C4-2B (cell line): ENCODE results near the gene FHOD3.
"Not testable (repeated sequence)": the region's sequence is repeated elsewhere in the genome, so short reads cannot be mapped to it uniquely, and the experiment has no call there.

ENCODE experiments used
- H3K27ac ChIP-seq: fragments of 450-650 bp; 2 replicates; pipeline ENCODE4 v1.5.1; 2017
- CTCF ChIP-seq: fragments of 450-650 bp; conservative IDR thresholded peaks from 2 replicates; pipeline ENCODE4 v1.5.1; 2017; ENCODE audit warnings: mild to moderate bottlenecking
- ZFX ChIP-seq: fragments of 450-650 bp; IDR thresholded peaks from 2 replicates; pipeline ENCODE4 v1.6.1; 2017

The FHOD3 gene

GRCh38 chr18:36714476-36714875, 417.0 kb downstream of the FHOD3 start:
- no peak overlapping the region for H3K27ac ChIP-seq
- no peak for TF ChIP-seq CTCF
- TF ChIP-seq ZFX, result no peak

GRCh38 chr18:36717422-36718110, 420.1 kb downstream of the FHOD3 start:
- no peak for TF ChIP-seq CTCF
- TF ChIP-seq ZFX, result no peak
- H3K27ac ChIP-seq, result no peak overlapping the region

GRCh38 chr18:36718705-36719328, 421.3 kb downstream of the FHOD3 start:
- TF ChIP-seq CTCF, result no peak
- no peak for TF ChIP-seq ZFX
- no peak overlapping the region for H3K27ac ChIP-seq

GRCh38 chr18:36719630-36720029, 422.1 kb downstream of the FHOD3 start:
- TF ChIP-seq CTCF, result no peak
- no peak overlapping the region for H3K27ac ChIP-seq

- H3K27ac ChIP-seq, result not testable (repeated sequence)
Observed at GRCh38 chr18:36721351-36721750, 423.8 kb downstream of the FHOD3 start.

GRCh38 chr18:36724169-36724568, 426.7 kb downstream of the FHOD3 start:
- TF ChIP-seq CTCF (no peak), ZFX (no peak)
- H3K27ac ChIP-seq, result no peak overlapping the region

GRCh38 chr18:36724591-36725001, 427.1 kb downstream of the FHOD3 start:
- no peak overlapping the region for H3K27ac ChIP-seq
- TF ChIP-seq CTCF, result no peak
- TF ChIP-seq ZFX, result no peak

- TF ChIP-seq CTCF (no peak), ZFX (no peak)
- H3K27ac ChIP-seq, result no peak overlapping the region
Observed at GRCh38 chr18:36728345-36728744, 430.8 kb downstream of the FHOD3 start.
